HG02884 (cell line): ENCODE data around the gene METTL14.
"Not testable (repeated sequence)": the region's sequence is repeated elsewhere in the genome, so short reads cannot be mapped to it uniquely, and the experiment has no call there.

ENCODE experiments used
- ATAC-seq: cut with Tn5 transposase; IDR thresholded peaks from one replicate; pipeline ENCODE4 v1.9.1; 2021; ENCODE audit warnings: mild to moderate bottlenecking, moderate library complexity; ENCODE audit not compliant: unreplicated experiment

Gene METTL14

DNA sequence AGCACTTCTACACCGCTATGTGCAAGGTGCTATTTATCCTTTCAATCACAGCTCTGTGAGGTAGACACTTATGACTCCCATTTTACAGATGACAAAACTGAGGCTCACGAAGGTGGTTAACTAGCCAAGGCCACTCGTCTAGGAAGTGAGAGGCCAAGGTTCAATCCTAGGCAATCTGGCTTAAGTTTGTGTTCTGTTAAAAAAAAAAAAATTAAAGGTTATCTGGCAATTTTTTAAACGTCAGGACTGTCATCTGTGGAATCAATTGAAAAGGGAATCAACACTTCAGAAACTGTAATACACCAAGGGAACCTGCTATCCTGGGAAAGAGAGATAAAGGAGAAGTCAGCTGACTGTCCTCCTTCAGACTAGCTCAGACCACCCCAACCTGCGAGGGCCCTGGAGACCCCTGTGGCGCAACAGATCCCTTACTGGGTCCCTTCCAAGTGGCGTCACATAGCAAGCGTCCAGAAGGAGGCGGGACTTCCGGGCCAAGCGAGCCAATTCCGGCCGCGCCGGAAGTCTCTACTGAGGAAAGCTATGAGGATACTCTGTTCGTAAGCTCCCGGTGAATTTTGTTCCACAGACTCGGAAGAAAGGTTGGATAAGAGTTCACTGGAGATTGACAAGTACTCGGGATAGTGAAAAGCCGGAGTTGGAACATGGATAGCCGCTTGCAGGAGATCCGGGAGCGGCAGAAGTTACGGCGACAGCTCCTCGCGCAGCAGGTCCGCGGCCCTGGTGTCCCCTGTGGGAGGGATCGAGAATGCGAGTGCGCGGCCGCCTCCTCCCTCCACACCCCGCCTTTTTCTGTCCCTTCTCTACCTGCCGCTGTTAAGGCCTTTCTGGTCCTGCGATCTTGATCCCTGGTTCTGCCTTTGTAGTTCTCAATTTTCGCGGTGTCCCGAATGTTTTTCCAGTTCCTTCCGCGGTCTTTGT lies at the start of gene METTL14:
Gene METTL14 (plus strand): TSS at position 520 of the 939 bp plus-strand sequence. CDS start 143 bp downstream, at position 663.
- ATAC-seq = peak; percentile 98

DNA sequence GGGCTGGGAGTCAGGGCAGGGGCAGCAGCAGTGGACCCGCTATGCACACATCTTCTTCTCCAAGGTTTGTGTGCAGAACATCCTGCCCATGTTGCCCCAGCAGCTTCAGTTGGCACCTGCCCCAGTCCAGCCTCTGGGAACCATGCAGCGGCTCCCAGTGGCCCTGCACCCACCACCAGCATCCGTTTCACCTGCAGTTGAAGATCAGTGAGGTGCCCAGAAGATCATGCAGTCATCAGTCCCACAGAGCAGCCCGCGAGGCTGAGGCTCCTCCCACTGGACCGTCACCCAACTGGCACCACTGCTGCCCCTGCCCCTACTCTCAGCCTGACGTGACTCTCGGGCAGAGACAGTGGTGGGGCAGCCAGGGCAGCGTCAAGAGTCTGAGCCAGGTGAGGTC lies 49.1 kb upstream of the METTL14 start:
- ATAC-seq = not testable (repeated sequence)

DNA sequence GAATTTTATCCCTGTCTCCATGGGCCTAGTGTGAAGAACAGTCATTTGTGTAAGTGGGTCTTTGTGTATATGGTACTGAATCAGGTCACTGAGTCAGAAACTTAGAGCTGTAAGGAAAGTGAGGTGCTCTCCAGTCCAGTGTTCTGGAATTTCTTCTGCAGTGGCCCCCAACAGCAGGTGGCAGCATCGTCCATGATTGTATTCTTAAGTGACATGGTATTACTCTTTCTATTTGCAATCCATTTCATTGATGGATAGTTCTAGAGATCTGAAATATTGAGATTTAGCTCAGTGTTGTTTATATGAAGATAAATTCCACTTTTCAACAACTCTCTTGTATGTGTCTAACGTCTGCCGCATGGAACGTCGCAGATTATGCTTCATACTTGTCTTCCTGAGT lies 20.5 kb upstream of the METTL14 start:
- ATAC-seq = not testable (repeated sequence)

DNA sequence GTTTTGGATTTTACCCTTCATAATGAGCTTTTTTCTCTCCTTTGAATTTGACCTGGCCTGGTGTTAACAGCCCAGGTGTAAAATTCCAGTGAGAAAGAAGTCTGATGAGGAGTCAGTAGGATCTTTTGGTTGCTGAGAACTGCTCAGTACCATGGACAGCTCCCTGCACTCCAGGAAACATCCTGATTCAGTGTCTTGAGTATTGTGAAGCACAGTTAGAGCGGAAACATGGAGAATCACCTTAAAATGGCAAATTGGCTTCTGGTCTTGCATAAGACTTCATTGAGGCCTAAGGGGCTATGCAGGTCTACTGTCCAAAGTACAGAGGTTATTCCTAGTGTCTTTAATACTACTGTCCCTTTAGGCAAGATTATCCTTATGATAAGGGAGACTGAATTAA lies 16.0 kb upstream of the METTL14 start:
- not testable (repeated sequence) for ATAC-seq

DNA sequence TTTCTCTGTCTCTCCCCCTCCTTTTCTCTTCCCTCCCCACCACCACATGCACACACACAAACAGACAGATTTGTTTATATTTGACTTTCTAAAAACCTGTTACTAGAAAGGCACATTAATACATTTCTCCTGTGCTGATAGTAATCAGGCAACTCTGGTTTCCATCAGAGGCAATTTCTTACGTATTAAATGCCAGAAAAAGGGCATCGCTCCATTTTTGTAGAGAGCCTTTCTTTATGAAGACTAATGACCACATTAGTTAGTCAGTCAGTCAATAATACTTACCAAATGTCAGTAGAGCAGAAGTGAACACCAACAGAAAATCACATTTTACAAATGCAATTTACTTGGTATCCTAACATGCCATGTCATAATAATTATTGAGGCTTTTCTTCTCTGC lies 14.2 kb upstream of the METTL14 start:
- ATAC-seq = not testable (repeated sequence)

DNA sequence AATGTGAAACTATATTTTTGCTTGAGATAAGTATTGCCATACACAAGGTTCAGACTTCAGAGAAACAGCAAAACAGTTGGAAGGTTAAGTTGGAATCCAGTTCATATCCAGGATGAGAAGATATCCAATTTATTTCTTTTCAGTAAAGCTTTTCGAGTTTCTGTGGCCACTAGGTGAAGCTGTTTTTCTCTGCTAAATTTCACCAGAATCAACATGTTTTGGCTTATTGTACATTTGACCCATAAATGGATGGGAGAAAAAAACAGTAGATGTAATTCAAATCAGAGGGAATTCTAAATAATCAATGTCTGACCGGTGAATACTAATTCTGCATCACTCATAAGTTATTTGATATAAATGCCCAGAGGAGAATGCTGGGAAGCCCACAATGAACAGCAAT lies 9.1 kb upstream of the METTL14 start:
- ATAC-seq = no peak

DNA sequence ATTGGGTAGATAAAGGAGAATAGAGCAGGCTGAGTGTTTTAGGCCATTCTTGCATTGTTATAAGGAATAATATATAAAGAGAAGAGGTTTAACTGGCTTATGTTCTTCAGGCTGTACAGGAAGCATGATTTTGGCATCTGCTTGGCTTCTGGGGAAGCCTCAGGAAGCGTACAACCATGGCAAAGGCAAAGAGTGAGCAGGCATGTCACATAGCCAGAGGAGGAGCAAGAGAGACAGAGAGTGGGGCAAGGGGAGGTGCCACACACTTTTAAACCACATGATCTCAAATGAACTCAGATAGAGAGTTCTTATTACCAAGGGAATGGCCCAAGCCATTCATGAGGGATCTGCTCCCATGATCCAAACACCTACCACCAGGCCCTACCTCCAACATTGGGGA lies 4.4 kb upstream of the METTL14 start:
- no peak for ATAC-seq

DNA sequence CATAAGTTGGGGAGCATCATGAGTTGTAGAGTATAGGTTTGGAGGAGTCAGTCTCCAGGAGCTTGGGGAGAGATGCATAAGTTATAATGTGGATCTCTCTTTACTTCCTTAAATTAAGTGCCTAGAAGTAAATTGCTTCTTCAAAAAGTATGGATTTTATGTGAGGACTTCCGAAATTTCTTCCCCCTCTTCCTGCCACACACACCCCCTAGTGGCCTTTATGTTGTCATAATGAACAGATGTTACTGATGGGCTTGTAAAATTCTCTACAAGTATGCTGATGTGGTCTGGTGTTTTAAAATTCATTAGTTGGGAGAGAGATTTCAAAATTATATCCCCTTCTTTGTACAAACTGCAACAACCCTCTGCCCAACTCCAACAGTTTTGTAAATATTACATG lies 2.3 kb upstream of the METTL14 start:
- no peak for ATAC-seq

DNA sequence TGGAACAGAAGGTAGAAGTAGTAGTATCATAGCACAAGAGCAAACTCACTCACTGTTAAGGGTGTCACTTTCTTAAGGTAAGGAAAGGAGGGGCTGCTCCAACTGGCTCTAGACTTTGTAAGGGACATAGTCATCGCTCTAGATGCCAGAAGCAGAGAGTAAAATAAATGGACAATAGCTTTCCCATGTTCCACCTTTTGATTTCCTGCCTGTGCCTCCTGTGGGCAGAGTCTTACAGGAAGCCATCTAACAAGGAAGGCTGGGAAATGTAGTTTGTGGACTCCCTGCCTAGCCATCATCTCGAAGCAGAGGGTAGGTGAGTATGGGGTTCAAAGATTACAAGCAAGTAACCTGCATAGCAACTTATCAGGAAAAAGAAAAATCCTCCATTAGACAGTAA lies 1.7 kb upstream of the METTL14 start:
- ATAC-seq = no peak

DNA sequence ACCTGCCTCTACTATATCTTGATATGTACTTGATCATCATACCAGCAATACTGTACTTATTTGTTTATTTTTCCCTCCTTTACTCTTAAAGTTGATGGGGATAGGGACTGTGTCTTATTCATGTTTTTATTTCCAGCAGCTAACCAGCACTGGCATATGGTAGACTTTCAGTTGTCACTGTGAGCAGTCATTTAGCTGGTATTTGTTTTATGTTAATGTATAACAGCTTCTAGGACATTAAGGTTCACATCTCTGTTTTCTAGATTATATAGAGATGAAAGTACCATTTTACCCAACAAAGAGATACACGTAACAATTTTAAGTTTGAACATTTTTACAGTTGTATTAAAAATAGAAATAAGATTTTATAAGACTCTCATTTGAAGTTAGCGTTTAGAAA lies 17.9 kb downstream of the METTL14 start:
- no peak for ATAC-seq

DNA sequence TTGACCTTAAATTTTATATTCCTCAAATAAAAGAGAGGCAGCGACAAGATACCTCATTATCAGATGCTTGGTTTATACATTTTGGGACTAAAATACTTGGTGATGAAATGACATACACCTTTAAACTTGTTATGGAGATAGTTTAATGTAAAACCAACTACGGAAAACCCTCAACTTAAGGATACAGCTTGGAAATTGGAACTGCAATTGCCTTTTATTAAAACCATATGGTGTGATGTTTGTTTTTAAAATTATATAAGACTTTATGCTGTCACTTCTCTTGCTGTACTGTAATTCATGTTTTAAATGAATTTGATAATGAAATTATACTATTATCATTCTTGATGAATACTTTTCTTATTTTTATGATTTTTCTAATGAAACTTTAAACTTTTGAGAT lies 25.9 kb downstream of the METTL14 start:
- no peak for ATAC-seq

DNA sequence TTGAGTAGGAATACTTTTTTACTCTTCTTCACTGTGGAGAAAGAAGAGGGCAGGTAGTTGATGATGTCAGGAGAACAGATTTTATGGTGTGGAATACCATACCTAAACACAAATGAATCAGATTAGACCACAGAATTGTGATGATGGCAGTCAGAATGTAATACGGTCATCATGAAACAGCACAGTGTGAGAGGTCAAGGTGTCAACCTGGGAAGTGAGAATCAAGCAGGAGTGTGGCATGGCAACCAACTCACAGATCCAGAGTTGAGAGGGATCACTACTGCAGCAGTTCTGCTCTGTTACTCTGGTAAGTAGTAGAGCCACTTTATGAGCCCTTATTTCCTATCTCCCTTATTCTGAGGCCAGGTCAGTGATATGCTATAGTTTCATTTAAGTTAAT lies 27.7 kb downstream of the METTL14 start:
- ATAC-seq = no peak

DNA sequence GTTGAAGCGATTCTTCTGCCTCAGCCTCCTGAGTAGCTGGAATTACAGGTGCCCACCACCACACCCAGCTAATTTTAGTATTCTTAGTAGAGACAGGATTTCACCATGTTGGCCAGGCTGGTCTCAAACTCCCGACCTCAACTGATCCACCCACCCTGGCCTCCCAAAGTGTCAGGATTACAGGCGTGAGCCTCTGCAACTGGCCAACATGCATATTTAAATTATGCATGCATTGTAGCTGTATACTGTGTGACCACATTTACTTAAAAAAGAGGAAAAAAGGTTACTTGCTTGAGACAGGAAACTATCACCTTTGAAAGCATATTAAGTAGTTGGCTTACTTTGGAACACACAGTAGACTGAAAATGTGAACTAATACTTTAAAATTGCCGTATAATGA lies 29.5 kb downstream of the METTL14 start:
- ATAC-seq = no peak

DNA sequence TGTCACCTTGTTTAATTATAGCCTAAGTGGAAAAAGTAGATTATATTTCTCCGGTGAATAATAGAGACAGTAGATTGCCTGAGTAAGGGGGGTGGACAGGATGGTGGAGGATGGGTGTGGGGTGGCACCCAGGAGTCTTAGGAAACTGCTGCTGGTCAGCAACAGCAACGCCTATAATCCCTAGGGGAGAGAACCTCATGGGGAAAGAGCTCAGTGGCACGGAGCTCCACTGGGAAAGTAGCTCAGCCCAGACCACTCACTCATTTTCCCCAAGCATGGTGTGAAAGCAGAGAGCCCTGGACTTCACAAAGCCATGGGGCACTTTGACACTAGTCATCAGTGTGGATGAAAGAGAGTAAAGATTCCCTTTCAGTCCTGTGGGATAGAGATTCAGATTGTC lies 31.1 kb downstream of the METTL14 start:
- no peak for ATAC-seq

DNA sequence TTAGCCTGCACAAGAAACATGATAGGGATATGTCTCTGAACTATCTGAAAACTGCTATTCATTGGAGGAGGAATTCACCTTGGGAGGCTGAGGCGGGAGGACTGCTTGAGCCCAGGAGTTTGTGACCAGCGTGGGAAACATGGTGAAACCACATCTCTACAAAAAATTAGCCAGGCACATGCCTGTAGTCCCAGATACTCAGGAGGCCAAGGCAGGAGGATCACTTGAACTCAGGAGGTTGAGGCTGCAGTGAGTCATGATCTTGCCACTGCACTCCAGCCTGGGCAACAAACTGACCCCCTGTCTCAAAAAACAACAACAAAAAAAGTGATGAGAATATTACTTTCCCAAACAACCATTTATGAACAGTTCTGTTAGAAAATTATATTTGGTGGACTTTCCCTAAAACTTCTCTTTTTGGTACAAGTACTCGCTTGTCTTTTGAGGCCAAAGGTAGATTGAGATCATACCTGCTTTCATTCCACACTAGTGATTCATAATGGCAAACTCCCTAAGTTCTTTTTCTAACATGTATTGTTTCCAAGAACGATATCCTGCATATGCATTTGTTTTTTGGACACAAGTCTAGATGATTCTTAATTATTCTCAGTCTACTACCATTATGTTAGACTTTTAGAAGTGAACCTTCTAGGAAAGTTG lies 33.4 kb downstream of the METTL14 start:
- no peak for ATAC-seq

DNA sequence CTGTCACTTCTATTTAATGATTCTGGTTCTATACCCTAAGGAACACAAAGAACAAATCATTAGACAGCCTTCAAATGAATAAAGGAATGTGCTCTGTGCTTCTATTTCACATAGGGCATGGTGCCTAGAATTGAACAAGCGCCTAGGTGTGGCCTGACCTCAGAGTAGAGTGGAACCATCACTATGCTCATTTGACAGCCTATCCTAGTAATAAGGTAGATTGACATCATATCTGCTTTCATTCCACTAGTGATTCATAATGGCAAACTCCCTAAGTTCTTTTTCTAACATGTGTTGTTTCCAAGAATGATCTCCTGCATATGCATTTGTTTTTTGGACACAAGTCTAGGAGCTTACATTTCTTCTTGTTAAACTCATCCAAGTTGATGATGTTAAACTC lies 36.6 kb downstream of the METTL14 start:
- ATAC-seq = no peak

DNA sequence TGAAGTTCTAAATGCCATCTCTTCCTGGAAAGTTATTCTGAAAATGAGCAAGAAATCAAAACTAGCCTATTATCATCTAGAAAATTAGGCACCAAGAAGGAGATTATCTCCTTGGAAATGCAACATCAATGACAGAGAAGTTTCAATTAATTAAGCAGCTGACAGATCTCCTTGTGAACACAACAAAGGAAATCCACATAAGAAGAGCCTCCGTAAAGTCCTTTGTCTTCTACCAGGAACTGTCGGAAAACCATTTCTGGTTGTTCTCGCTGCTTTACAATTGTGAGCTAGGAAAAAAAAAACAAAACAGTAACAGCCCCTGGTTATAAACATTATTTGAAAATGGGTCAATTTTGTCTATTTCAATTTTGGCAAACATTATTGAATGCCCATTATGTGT lies 38.2 kb downstream of the METTL14 start:
- ATAC-seq = no peak

DNA sequence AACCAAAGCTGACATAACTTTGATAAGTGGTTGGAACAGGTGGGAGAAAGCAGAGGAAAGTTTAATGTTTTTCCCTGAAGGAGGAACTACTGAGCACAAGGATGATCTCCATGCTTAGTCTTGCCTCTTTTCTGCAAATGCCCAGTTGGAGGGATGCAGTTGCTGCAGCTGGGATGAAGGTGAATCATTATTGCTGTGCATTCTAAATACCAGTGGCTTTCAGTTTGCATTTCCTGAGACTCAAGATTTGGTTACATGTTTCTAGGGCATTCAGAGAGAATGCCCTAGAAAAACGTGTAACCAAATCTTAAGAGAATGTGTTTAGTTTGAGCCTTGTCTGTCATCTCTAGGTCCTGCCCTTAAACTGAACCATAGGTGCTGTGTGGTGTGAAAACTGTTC lies 42.2 kb downstream of the METTL14 start:
- ATAC-seq = no peak

DNA sequence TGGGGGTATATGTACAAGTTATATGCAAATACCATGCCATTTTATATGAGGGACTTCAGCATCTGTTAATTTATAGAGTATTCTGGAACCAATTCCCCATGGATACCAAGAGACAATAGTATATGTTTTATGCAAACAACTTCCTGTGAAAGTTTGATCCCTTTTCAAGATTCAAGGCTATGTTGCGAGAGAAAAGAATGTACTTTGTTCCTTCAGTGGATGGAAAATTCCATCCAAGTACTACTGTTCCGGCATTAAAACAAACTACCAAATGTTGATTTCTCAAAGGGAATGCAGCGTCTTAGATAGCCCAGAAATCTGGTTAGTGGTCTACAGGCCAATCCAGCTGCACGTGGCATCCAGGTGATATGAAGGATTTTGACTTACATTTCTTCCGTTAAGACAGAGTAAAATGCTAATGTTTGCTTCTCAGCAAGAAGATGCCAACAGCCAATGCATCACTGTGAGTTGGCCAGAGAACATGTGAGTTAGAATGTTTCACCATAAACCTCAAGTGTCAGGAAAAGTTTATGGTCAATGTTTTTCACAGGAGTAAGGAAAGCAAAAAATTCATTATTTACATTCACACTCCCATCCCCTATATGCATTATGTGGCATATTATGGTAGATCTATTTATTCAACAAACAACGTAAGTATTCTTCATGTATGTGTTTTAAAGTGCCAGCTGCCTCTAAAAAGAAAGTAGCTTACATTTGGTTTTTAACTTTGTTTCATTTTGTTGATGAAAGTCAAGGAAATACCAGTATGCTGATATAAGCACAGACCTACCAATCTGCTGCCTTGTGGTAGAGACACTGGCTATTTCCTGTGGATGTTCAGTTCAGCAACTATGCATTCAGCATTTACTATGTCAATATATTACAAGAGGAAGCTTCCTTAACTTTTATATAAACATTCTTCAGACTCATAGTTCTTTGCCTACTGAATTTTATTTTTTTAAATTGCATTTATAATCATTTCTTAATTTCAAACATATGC lies 44.4 kb downstream of the METTL14 start:
- ATAC-seq = no peak

DNA sequence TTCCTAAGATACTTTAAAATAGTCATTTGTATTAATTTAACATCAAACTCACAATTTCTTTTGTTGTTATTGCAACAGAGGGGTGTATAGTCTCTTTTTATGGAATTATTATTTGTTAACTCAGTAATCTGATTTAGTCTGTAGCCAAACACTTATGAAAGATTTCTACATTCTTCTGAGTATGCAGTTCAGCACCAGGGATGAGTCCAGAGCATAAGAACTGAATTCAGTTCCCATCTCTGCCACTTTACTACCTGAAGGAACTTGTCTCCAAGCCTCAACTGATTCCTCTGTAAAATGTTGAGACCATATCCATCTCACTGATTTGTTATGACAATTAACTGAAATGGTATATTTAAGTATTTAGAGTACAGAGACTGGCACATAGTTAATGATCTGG lies 45.5 kb downstream of the METTL14 start:
- ATAC-seq = no peak
